ENCODE results near the gene PSMA6.
"Not testable (repeated sequence)": the region's sequence is repeated elsewhere in the genome, so short reads cannot be mapped to it uniquely, and the experiment has no call there.

Gene PSMA6

DNA sequence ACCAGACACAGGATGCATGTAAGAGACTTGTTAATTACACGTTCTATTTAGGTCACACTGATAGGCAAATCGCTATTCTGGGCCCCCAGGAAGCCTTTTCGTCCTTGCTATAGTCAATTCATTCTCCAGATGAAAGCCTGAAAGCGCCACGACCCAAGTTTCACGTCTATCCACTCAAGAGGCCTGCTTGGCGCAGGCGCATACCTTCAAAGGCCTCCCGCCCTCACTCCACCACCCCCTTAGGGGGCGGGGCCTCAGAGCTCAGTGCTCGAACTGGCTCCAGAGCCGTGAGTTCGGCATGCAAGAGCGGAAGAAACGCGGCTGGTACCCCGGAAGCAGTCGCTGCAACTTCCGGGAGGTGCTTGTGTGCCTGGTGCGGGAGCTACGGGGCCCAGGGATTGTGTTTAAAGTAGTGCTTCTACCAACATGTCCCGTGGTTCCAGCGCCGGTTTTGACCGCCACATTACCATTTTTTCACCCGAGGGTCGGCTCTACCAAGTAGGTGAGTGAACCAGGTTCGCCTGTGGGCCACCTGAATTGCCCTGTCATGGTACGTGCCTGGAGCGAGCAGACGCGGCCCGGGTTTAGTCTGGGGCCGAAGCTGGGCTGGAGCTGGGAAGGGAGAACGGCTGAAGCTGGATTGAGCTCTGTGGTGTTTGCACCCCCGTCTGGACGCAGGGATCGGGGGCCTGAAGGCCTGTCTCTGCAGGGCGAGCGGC lies at the start of gene PSMA6:
PSMA6 (plus strand) TSS at position 332 of the 719 bp plus-strand sequence; CDS start at position 427, 95 bp downstream.
- peak; percentile 94 for DNase-seq

DNA sequence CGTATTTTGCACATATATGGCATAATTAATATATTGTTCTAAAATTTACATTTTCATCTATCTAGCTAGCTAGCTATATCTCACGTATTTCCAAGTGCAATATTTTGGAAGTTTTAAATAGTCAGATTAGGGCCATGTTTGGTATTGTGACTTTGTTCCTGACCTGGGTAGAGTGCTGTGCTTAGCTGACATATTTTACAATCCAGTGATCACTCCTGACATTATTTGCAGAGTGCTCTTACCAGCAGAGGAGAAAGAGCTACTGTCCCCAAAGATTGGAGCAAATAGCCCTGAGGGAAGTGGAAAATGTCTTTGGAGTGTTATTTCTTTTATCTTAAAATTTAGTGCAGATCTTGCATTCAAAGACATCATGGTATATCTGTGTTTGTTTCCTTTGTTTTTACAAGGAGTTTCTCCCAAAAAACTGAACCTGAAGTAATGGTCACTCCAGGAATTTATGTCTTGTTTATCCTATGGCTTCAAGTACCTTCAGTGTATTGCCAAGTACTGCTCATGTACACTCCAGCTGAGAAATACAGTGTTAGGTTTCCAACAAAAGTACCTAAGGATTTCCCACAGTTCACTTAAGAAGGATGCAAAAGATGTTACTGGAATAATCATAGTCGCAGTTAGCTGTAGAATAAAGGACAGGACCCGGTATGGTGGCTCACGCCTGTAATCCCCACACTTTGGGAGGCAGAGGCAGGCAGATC lies 49.4 kb upstream of the PSMA6 start:
- no peak for DNase-seq

- DNase-seq = no peak
These were observed 48.2 kb upstream of the PSMA6 start for GRCh38 chr14:35243956-35244355.

GRCh38 chr14:35244542-35244941 lies 47.6 kb upstream of the PSMA6 start:
- no peak for DNase-seq

DNA sequence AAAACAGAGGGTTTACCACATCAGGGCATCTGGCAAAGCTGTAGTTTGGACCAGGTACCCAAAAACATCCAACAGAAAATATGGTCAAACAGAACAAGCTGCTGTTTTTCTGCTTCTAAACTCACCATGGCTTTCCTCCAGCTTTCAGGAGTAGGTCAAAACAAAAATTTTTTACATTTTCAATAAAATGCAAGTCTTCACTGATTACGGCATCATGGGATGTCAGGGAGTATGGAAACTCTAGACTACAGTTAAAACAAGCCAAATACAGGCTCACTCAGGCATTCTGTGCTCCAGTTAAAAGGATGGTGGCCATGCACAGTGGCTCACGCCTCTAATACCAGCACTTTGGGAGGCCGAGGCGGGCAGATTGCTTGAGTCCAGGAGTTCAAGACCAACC lies 47.1 kb upstream of the PSMA6 start:
- DNase-seq = no peak

- no peak for DNase-seq
These were observed 44.3 kb upstream of the PSMA6 start for GRCh38 chr14:35247777-35248475.

GRCh38 chr14:35248476-35248788 lies 43.8 kb upstream of the PSMA6 start:
- no peak for DNase-seq

DNA sequence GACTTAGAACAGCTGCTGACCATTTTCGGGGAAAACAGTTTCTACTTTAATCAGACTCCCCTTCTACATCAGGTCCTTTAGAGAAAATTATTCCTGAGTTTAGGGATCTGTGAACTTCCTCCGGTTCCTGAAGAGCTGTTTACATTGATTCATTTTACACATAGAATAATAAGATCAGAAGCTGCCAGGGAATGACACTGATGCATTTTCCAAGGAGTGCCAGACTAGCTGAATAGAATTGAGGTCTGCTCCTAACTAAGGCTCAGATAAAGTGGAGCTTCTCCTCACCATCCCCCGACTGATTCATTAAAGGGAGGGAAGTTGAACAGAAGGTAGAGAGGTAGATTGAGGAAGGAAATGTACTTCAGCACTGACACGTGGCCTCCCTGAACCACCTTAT lies 41.9 kb upstream of the PSMA6 start:
- DNase-seq = no peak

DNA sequence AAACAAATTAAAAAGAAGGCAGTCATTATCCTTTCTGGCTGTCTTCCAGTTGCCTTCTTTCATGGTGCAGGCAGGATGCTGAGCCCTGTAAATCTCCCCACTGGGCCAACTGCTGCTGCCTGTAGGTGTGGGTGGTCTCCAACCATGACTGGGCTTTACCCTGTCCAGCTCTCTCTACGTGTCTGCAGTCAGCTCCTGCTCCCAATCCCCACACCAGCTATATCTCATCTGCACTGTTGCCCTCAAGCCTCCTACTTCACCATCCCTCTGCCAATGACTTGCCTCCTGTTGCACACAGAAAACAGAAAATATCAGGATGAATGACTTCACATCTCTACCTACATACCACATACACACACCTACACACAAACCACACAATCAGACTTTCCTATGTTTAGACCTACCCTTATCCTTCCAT lies 39.7 kb upstream of the PSMA6 start:
- DNase-seq = no peak

DNA sequence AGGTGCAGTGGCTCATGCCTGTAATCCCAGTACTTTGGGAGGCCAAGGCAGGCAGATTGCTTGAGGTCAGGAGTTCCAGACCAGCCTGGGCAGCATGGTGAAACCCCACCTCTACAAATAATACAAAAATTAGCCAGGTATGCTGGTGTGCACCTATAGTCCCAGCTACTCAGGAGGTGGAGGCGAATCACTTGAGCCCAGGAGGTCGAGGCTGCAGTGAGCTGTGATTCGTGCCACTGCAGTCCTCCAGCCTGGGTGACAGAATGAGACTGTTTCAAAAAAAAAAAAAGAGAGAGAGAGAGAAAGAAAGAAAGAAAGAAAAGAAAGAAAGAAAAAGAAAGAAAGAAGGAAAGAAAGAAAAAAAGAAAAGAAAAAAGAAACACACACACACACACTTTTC lies 39.1 kb upstream of the PSMA6 start:
- not testable (repeated sequence) for DNase-seq

GRCh38 chr14:35254034-35254622 lies 38.1 kb upstream of the PSMA6 start:
- DNase-seq = not testable (repeated sequence)

DNA sequence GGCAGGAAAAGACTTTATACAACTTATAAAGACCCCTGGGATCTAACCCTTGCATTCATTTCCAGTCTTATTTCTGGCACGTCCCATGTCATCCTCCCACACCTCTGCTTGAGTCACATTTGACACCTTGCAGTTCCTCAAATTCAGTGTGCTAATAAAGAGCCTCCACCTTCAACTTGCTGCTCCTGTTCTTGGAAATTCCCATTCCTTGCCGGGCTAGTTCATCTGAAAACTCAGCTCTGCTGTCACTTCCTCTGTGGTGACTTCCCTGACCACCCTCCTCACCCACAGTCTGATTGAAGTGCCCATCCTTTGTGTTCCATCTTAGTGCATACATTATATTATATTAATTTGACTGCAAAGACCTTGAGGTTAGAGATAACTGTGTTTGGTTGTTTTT lies 37.4 kb upstream of the PSMA6 start:
- DNase-seq = no peak

DNA sequence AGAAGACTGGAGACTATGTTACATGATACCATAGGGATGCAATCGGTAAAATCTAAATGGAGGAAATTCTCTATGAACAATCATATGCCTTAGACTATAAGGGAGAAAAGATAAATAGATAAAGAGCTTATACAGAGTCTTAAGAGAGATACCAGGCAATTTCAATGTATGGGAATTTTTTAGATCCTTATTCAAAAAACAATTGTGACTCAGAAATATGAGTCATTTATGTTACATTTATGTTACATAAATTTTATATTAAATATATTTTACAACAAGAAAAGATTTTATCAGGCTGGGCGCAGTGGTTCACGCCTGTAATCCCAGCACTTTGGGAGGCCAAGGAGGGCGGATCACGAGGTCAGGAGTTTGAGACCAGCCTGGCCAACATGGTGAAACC lies 36.5 kb upstream of the PSMA6 start:
- DNase-seq = no peak

GRCh38 chr14:35257809-35258208 lies 34.4 kb upstream of the PSMA6 start:
- no peak for DNase-seq

GRCh38 chr14:35258420-35258819 lies 33.8 kb upstream of the PSMA6 start:
- no peak for DNase-seq

- DNase-seq = no peak
These were observed 30.4 kb upstream of the PSMA6 start for GRCh38 chr14:35261774-35262173.

DNA sequence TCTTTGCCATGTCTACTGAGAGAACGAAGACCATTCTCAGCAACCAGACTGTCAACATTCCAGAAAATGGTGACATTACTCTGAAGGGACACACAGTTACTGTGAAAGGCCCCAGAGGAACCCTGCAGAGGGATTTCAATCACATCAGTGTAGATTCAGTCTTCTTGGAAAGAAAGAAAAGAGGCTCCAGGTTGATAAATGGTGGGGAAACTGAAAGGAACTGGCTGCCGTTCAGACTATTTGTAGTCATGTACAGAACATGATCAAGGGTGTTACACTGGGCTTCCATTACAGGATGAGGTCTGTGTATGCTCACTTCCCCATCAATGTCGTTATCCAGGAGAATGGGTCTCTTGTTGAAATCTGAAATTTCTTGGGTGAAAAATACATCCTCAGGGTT lies 29.7 kb upstream of the PSMA6 start:
- no peak for DNase-seq

DNA sequence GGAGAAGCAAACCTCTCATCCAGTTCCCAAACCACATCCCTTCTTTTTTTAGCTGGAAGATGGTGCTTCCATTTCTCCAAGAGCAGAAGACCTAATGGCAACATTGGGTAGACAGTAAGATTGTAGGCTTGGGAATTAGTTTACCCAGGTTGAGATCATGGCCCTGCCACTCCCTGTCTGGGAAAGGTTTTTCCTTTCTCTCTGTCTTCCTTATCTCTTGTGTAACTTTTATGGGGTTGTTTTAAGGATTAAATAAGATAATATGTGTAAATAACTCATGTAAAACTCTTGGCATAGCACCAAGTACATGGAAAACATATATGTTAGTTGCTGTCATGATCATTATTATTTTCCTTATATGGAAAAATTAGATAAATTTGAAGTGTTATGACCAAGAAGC lies 23.2 kb upstream of the PSMA6 start:
- DNase-seq = no peak

DNA sequence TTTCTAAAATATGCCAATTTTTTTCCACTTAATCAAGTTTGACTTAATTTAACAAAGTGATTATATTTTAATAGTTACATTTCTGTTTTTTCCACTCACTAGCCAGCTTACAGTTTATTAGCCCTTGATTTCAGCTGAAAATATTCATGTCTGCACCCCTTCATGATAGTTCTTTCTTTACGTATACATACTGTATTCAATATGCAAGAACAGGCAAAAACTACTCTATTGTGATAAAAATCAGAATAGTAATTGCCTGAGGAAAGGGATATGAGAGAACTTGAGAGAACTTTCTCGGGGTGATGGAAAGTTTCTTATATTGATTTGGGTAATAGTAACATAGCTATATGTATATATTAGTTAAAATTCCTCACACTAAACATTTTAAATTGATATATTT lies 17.4 kb upstream of the PSMA6 start:
- DNase-seq = no peak

DNA sequence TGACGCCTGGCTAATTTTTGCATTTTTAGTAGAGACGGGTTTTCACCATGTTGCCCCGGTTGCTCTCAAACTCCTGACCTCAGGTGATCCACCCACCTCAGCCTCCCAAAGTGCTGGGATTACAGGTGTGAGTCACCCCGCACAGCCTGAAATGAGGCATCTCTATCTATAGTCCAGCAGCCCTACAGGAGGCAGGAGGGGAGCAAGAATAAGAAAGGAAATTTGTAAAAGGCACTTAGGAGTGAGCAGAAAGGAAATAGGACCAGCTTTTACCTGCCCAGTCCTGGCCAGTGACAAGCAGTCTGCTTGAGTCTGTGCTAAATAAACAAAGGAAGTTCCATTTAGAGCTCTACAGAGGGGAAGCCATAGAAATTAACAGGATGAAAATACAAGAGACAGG lies 15.0 kb upstream of the PSMA6 start:
- no peak for DNase-seq

DNA sequence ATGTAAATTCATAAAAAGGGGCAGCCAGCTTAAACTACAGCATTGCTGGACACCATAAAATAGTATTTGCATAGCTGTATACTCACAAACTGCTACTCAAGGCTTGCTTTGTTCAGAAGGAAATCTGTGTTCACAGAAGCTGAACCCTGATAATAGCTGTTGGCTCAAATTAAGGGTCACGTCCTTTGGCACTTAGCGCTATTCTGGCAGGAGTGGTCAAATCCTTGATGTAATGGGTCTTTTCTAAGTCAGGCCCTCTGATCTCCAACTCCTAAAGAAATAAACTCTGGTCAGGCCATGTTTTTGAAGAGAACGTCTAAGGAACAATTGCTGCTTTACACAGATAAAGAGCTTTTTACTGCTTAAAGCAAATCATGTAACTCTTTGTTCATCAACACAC lies 12.8 kb upstream of the PSMA6 start:
- no peak for DNase-seq

- DNase-seq = no peak
These were observed 10.8 kb upstream of the PSMA6 start for GRCh38 chr14:35281341-35281740.

GRCh38 chr14:35284506-35284905 lies 7.7 kb upstream of the PSMA6 start:
- no peak for DNase-seq
